GM21576 (cell line): ENCODE results near the gene PARP4.
A peak's percentile ranks its signal among the peaks of the same experiment; 100 is the strongest.
"Not testable (repeated sequence)": the region's sequence is repeated elsewhere in the genome, so short reads cannot be mapped to it uniquely, and the experiment has no call there.

Experiments used
- ATAC-seq: cut with Tn5 transposase; IDR thresholded peaks from one replicate; pipeline ENCODE4 v1.9.1; 2021; ENCODE audit warnings: mild to moderate bottlenecking, moderate library complexity; ENCODE audit not compliant: unreplicated experiment

PARP4 gene

GRCh38 chr13:24512197-24512907, at the start of gene PARP4:
Gene PARP4, minus strand, starts transcription at chr13:24512778. Its CDS starts 9,002 bp downstream, at chr13:24503776.
- peak; percentile 62 for ATAC-seq

- ATAC-seq: not testable (repeated sequence)
Measured at GRCh38 chr13:24560579-24561187, 48.1 kb upstream of the PARP4 start.

GRCh38 chr13:24559431-24560218, 47.0 kb upstream of the PARP4 start:
- not testable (repeated sequence) for ATAC-seq

- no peak for ATAC-seq
Measured at GRCh38 chr13:24557081-24557480, 44.5 kb upstream of the PARP4 start.

GRCh38 chr13:24553892-24554291, 41.3 kb upstream of the PARP4 start:
- ATAC-seq: not testable (repeated sequence)

GRCh38 chr13:24541476-24542352, 29.1 kb upstream of the PARP4 start:
- not testable (repeated sequence) for ATAC-seq

GRCh38 chr13:24541127-24541475, 28.5 kb upstream of the PARP4 start:
- no peak for ATAC-seq

GRCh38 chr13:24540236-24541126, 27.9 kb upstream of the PARP4 start:
- ATAC-seq: no peak

GRCh38 chr13:24539500-24540165, 27.1 kb upstream of the PARP4 start:
- ATAC-seq: no peak

- no peak for ATAC-seq
Measured at GRCh38 chr13:24529478-24529877, 16.9 kb upstream of the PARP4 start.

GRCh38 chr13:24528816-24529398, 16.3 kb upstream of the PARP4 start:
- no peak for ATAC-seq

GRCh38 chr13:24527266-24527775, 14.7 kb upstream of the PARP4 start:
- ATAC-seq: no peak

GRCh38 chr13:24520733-24521132, 8.2 kb upstream of the PARP4 start:
- ATAC-seq: no peak

- ATAC-seq: no peak
Measured at GRCh38 chr13:24516919-24517318, 4.3 kb upstream of the PARP4 start.

- ATAC-seq: no peak
Measured at GRCh38 chr13:24512908-24513213, 283 bp upstream of the PARP4 start.

GRCh38 chr13:24511816-24512196, 772 bp downstream of the PARP4 start:
- ATAC-seq: no peak

- peak; percentile 49 for ATAC-seq
Measured at GRCh38 chr13:24511019-24511815, 1.4 kb downstream of the PARP4 start.

GRCh38 chr13:24506698-24507335, 5.8 kb downstream of the PARP4 start:
- no peak for ATAC-seq
